HUES6 (cell line): ENCODE results near the gene CST9.

ENCODE experiments used
- H3K27ac ChIP-seq: 2 replicates; pipeline ENCODE4 v1.7.0; 2013; ENCODE audit warnings: low read depth, mild to moderate bottlenecking, low read length, inconsistent platforms
- H3K27me3 ChIP-seq: 2 replicates; pipeline ENCODE4 v1.6.1; 2013; ENCODE audit warnings: low read length; ENCODE audit not compliant: control insufficient read depth, insufficient read depth
- H3K36me3 ChIP-seq: 2 replicates; pipeline ENCODE4 v1.6.1; 2013; ENCODE audit warnings: low read length; ENCODE audit not compliant: control insufficient read depth, insufficient read depth
- H3K4me1 ChIP-seq: 2 replicates; pipeline ENCODE4 v1.6.1; 2013; ENCODE audit warnings: low read length; ENCODE audit not compliant: control insufficient read depth, insufficient read depth
- H3K4me3 ChIP-seq: 2 replicates; pipeline ENCODE4 v1.5.1; 2013; ENCODE audit warnings: low read depth, low read length
- H3K9ac ChIP-seq: one replicate; pipeline ENCODE4 v1.6.1; 2013; ENCODE audit warnings: mild to moderate bottlenecking, low read length
- H3K9me3 ChIP-seq: 2 replicates; pipeline ENCODE4 v1.6.1; 2013; ENCODE audit warnings: low read depth, low read length; ENCODE audit not compliant: control insufficient read depth, insufficient read depth

Gene CST9

GRCh38 chr20:23646106-23646873 lies 40.6 kb upstream of the CST9 start:
- Histone ChIP-seq H3K9ac (no peak overlapping the region), H3K4me1 (0 out of 2 replicates have a peak, but pooled peaks cover 4% of the 10 kb centered on the region), H3K36me3 (no peaks in the 10 kb centered on the region), H3K9me3 (no peaks in the 10 kb centered on the region), H3K27me3 (no peaks in the 10 kb centered on the region), H3K27ac (no peak overlapping the region), H3K4me3 (no peak overlapping the region)

GRCh38 chr20:23645575-23645974 lies 39.9 kb upstream of the CST9 start:
- Histone ChIP-seq H3K9me3 (no peaks in the 10 kb centered on the region), H3K4me3 (no peak overlapping the region)

GRCh38 chr20:23644164-23644563 lies 38.4 kb upstream of the CST9 start:
- H3K4me1 ChIP-seq = peaks cover 15% of the 10 kb centered on the region
- H3K9me3 ChIP-seq = no peaks in the 10 kb centered on the region
- no peak overlapping the region for H3K4me3 ChIP-seq
- H3K27ac ChIP-seq = no peak overlapping the region
- H3K9ac ChIP-seq = no peak overlapping the region
- no peaks in the 10 kb centered on the region for H3K36me3 ChIP-seq
- no peaks in the 10 kb centered on the region for H3K27me3 ChIP-seq

More at GRCh38 chr20:23645575-23645974, 39.9 kb upstream of the CST9 start:
- H3K27me3 ChIP-seq = no peaks in the 10 kb centered on the region
- no peaks in the 10 kb centered on the region for H3K36me3 ChIP-seq
- peaks cover 8% of the 10 kb centered on the region for H3K4me1 ChIP-seq
- no peak overlapping the region for H3K27ac ChIP-seq
- H3K9ac ChIP-seq = no peak overlapping the region

GRCh38 chr20:23643659-23644058 lies 37.9 kb upstream of the CST9 start:
- no peak overlapping the region for H3K9ac ChIP-seq
- peaks cover 15% of the 10 kb centered on the region for H3K4me1 ChIP-seq
- H3K27me3 ChIP-seq = no peaks in the 10 kb centered on the region
- no peak overlapping the region for H3K4me3 ChIP-seq
- H3K9me3 ChIP-seq = no peaks in the 10 kb centered on the region
- no peaks in the 10 kb centered on the region for H3K36me3 ChIP-seq
- H3K27ac ChIP-seq = no peak overlapping the region

GRCh38 chr20:23641936-23642751 lies 36.4 kb upstream of the CST9 start:
- no peaks in the 10 kb centered on the region for H3K9me3 ChIP-seq
- no peak overlapping the region for H3K9ac ChIP-seq
- no peaks in the 10 kb centered on the region for H3K27me3 ChIP-seq
- no peaks in the 10 kb centered on the region for H3K36me3 ChIP-seq
- peaks cover 15% of the 10 kb centered on the region for H3K4me1 ChIP-seq
- no peak overlapping the region for H3K4me3 ChIP-seq
- H3K27ac ChIP-seq = no peak overlapping the region

GRCh38 chr20:23640671-23641667 lies 35.3 kb upstream of the CST9 start:
- H3K27me3 ChIP-seq = peaks cover 9% of the 10 kb centered on the region
- no peaks in the 10 kb centered on the region for H3K36me3 ChIP-seq
- H3K9me3 ChIP-seq = no peaks in the 10 kb centered on the region
- H3K4me1 ChIP-seq = peaks cover 26% of the 10 kb centered on the region
- no peak overlapping the region for H3K4me3 ChIP-seq
- no peak overlapping the region for H3K27ac ChIP-seq
- H3K9ac ChIP-seq = no peak overlapping the region

GRCh38 chr20:23640018-23640601 lies 34.4 kb upstream of the CST9 start:
- Histone ChIP-seq H3K9ac (no peak overlapping the region), H3K4me1 (peaks cover 27% of the 10 kb centered on the region), H3K27ac (no peak overlapping the region), H3K4me3 (no peak overlapping the region), H3K9me3 (no peaks in the 10 kb centered on the region), H3K27me3 (peaks cover 9% of the 10 kb centered on the region), H3K36me3 (peaks cover under 1% of the 10 kb centered on the region; the same call in 1 of the 2 replicates)

GRCh38 chr20:23639490-23639958 lies 33.8 kb upstream of the CST9 start:
- Histone ChIP-seq H3K4me1 (peaks cover 27% of the 10 kb centered on the region), H3K9ac (no peak overlapping the region), H3K36me3 (peaks cover 6% of the 10 kb centered on the region)

GRCh38 chr20:23638309-23638708 lies 32.6 kb upstream of the CST9 start:
- Histone ChIP-seq H3K4me1 (peaks cover 27% of the 10 kb centered on the region), H3K36me3 (peaks cover 7% of the 10 kb centered on the region), H3K9ac (no peak overlapping the region), H3K9me3 (no peaks in the 10 kb centered on the region), H3K27me3 (peaks cover 9% of the 10 kb centered on the region), H3K27ac (no peak overlapping the region), H3K4me3 (peak overlapping the region; percentile 29; the same call in 1 of the 2 replicates)

More at GRCh38 chr20:23639490-23639958, 33.8 kb upstream of the CST9 start:
- Histone ChIP-seq H3K27me3 (peaks cover 9% of the 10 kb centered on the region), H3K27ac (no peak overlapping the region), H3K4me3 (no peak overlapping the region), H3K9me3 (no peaks in the 10 kb centered on the region)
